Measurements from ENCODE around the gene SAMD4A.

DNA sequence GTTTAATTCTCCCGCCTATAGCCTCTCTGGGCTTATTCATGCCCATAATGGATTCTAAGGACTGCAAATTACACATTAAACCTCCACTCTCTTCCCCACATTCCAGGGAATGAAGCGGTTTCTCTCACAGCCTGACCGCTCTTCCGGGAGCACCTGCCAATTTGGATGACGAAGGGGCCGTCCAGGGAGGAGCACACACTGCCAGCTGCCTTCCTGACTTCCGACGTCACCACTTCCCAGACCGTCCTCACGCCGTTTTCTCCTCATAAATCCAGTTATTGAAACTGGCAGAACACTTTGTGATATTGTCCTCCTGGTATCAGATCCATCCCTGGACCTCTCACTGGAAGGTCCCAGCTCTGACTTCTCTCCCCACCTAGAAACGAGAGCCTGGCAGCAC, 248.1 kb downstream of the SAMD4A start:
- TF ChIP-seq CEBPB (IDR thresholded peaks at IDR 0.05) (no peak), HDAC2 (IDR thresholded peaks at IDR 0.05) (no peak), POLR2A (IDR thresholded peaks at IDR 0.05; ENCODE audit: low read length) (no peak), RFX5 (IDR thresholded peaks at IDR 0.05) (no peak)
- TF ChIP-seq, protein P1, sequence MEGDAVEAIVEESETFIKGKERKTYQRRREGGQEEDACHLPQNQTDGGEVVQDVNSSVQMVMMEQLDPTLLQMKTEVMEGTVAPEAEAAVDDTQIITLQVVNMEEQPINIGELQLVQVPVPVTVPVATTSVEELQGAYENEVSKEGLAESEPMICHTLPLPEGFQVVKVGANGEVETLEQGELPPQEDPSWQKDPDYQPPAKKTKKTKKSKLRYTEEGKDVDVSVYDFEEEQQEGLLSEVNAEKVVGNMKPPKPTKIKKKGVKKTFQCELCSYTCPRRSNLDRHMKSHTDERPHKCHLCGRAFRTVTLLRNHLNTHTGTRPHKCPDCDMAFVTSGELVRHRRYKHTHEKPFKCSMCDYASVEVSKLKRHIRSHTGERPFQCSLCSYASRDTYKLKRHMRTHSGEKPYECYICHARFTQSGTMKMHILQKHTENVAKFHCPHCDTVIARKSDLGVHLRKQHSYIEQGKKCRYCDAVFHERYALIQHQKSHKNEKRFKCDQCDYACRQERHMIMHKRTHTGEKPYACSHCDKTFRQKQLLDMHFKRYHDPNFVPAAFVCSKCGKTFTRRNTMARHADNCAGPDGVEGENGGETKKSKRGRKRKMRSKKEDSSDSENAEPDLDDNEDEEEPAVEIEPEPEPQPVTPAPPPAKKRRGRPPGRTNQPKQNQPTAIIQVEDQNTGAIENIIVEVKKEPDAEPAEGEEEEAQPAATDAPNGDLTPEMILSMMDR (IDR thresholded peaks at IDR 0.05): no peak

Measured in A549 (cell line).